GM19463 (cell line): ENCODE results near the gene TROAP.
A peak's percentile ranks its signal among the peaks of the same experiment; 100 is the strongest.

Experiments used
- ATAC-seq: cut with Tn5 transposase; IDR thresholded peaks from one replicate; pipeline ENCODE4 v1.9.1; 2021; ENCODE audit warnings: mild to moderate bottlenecking, moderate library complexity; ENCODE audit not compliant: unreplicated experiment

The TROAP gene

GRCh38 chr12:49342066-49342913, 19.2 kb downstream of the TROAP start:
- ATAC-seq = peak; percentile 60

DNA sequence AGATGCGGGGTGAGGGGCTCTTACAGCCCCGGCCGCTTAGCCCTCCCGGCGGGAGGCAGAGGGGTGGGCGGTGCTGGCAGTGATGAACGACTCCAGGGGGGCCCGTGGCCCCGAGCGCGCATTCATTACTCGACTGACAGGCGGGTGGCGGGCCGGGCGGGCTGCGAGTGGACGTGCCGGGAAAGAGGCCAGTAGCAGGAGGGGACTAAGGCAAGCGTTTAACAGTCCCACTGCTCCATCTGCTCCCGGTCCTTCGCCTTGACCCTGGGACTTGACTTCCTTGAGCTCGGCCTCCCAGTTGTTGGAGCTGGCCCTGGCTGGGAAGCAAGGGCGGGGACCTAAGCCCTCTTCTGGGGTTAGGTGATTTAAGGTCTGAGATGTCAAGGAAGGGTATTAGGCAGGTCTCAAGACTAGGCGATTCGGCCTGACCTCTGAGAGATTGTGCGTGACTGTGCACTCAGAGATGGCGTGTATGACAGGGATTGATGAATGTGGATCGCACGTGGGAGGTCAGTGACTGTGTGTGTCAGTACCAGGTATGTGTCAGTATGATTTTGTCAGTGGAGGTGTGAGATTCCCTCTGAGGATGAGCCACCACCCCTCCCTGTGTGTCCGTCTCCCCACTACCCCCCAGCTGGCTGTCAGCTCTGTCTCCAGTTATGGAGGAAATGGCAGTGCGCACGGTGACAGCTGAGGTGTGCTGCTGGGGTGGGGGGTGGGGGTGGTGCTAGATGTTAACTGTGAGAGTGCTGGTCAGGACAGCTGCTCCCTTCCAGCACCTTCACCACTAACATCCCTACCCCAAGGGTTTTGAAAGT, 20.1 kb downstream of the TROAP start:
- ATAC-seq = no peak

DNA sequence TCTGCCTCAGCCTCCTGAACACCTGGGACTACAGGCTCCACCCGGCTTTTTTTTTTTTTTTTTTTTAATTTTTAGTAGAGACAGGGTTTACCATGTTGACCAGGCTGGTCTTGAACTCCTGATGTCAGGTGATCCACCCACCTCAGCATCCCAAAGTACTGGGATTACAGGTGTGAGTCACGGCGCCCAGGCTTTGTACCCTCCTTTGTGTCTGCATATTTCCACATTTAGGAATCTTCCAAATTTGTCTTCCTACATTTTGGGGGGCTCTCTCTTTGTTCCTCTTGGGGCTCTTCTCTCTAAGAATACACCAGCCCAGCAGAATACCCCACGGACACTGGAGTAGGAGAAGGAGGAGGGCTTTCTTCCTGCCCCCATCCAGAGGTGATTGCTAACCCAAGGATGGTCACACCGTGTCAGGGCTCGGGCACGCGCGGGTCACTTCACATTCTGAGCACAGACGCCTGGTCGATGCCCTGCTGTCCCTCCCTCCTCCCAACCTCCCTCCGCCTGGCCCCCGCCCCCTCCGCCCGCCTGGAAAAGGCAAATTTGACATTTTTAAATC, 21.5 kb downstream of the TROAP start:
- no peak for ATAC-seq

DNA sequence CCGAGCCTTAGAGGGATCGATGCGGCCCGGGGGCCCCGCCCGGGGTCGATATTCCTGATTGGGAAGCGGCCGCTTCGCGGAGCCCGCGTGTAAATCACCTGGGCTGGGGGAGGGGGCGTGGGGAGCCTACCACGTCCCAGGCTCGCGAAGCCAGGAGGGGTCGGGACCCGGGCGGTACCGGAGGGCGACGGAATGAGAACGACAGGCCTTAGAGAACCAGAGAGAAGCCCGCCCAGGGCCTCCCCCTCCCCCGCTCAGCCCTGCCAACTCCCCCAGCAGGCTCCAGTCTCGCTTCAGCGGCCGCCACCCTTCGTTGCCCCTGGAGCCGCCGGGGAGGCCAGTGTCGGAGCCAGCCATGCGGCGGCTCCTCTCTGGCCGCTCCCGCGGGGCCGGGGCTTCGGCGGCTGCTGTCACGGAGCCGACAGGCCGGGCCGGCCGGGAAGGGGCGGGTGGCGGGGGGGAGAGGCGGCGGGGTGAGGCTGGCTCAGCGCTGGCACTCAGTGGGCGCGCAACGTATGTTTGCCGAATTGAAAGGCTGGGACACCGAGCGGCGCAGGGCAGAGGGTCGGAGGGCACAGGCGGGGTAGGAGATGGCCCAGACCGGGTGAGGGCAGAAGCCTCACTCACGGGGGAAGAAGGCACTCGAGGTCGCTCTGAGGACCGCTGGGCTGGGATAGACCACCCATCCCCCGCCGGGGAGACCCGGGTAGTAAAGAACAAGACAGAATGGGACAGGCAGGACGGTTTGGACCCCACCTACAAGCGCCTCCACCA, 22.2 kb downstream of the TROAP start:
- ATAC-seq = no peak

GRCh38 chr12:49345825-49346658, 23.0 kb downstream of the TROAP start:
- ATAC-seq = no peak

- ATAC-seq = no peak
Measured at GRCh38 chr12:49346659-49347310, 23.7 kb downstream of the TROAP start, which contains the start of gene DNAJC22. Gene DNAJC22, plus strand, starts transcription at chr12:49346888. Its CDS starts 1,985 bp downstream, at chr12:49348873.

DNA sequence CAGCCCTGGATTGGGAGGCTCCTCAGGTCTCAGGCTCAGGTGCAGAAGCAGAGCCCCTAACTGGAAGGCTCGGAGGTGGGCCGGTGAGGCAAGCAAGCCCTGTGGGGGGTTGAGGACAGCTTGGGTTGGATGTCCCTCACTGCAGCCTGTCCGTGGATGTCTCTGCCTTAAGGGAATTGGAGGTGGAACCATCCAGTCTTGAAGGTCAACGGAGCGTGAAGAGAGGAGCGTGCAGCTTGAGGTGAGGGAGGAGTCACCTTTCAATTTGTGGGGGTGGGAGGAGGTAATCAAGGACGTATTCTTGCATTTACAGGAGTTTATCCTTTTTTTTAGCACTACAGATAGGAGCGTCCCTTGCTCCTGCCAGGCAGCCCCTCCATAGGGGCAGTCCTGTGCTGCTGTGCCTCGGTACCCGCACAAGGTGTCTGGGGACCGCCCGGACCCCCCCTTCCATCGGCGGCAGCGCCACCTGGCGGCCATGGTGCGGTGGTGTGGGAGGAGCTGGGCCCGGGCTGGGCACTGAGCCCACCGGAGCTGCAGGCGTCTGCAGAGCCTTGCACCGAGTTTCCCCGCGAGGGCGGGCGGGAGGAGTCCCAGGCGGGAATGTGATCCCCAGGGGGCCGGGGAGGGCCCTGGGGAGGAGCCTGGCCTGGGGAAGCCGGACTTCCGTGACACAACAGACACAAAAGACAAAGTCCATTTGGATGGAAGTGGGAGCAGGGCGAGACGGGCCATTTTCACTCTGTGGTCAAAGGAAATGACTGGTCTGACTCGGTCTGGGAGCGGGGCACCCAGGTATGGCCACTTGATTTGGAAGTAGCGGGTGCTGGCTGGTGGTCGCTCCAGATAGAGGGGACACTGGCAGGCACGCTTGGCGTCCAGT, 24.5 kb downstream of the TROAP start:
- ATAC-seq = peak; percentile 63

GRCh38 chr12:49348781-49349180, 25.7 kb downstream of the TROAP start:
- no peak for ATAC-seq

DNA sequence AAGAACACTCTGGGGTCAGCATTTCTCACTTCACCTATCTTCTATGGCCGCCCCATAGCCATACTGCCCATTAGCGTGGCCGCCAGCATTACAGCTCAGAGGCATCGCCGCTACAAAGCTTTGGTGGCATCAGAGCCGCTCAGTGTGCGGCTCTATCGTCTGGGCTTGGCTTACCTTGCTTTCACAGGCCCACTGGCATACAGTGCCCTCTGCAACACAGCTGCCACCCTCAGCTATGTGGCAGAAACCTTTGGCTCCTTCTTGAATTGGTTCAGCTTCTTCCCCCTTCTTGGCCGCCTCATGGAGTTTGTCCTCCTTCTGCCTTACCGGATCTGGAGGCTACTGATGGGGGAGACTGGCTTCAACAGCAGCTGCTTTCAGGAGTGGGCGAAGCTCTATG, 26.2 kb downstream of the TROAP start:
- ATAC-seq = no peak

GRCh38 chr12:49352351-49352750, 29.3 kb downstream of the TROAP start:
- no peak for ATAC-seq

DNA sequence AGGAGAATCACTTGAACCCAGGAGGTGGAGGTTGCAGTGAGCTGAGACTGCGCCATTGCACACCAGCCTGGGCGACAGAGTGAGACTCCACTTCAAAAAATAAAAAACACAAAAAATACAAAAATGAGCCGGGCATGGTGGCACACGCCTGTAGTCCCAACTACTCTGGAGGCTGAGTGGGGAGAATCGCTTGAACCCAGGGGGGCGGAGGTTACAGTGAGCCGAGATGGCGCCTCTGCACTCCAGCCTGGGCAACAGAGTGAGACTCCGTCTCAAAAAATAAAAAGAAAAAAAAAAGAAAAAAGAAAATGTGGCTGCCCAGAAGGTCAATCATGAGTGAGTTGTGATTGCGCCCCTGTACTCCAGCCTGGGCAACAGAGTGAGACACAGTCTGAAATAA, 32.9 kb downstream of the TROAP start:
- ATAC-seq = no peak

DNA sequence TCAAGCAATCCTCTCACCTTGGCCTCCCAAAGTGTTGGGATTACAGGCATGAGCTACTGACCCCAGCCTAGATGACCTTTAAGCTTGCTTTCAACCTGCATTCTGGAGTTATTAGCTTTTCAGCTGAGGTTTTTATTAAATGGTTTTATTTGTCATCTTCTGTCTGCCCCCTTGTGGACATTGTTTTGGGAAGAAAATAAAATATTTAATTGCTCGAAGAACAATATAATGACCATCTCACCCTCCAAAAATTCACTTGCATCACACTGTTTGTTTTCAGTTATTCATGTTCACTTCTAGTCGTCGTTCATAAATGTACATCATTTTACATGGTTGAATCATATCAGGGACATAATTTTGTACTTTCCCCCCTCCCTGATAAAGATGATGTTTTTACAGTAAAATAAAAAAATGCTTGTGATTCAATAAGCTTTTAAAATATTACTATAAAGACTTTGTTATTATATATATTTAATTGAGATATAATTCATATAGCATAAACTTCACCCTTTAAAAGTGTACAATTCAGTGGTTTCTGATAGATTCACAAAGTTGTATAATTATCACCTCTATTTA, 34.1 kb downstream of the TROAP start:
- ATAC-seq = no peak

DNA sequence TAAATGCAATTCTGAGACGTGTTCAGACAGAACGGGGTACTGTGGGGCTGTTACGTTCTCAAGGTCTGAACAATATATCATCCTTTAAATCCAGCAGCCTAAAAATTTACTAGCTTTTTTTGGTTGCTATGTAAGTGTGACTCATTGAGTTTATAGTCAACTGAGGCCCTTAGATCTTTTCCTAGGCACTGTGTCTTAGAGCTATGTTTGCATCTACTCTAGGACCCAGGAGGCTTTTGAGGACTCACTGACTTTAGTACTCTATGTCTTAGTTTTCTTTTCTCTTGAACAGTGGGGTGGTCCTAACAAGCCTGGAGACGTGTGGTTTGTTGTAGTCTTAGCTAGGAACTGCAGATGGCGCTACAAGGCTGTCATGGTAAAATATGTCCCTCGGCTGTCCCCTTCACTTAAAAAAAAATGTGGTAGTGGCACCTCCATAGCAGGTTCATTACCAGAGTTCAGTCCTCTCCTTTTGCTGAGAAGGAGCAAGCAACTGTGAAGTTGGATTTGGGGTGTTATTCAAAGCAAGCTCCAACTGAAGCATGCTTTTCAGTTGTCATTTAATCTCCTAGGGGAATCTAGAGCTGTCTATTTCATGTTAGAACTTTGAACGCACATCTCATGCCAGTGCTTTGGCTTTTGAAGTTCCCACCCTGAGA, 35.6 kb downstream of the TROAP start:
- ATAC-seq = no peak

DNA sequence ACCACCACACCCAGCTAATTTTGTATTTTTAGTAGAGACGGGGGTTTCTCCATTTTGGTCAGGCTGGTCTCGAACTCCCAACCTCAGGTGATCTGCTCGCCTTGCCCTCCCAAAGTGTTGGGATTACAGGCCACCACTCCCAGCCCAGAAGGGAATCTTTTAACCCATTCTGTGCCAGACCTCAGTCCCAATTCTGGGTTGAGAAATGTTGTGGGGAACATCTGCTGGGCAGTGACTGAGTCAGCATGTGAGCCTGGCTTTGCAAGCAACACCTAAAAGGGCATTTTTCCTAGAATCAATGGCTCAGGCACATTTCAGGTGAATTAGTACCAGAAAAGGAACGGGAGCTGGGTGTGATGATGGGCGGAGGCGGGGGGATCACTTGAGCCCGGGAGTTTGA, 36.6 kb downstream of the TROAP start:
- no peak for ATAC-seq

DNA sequence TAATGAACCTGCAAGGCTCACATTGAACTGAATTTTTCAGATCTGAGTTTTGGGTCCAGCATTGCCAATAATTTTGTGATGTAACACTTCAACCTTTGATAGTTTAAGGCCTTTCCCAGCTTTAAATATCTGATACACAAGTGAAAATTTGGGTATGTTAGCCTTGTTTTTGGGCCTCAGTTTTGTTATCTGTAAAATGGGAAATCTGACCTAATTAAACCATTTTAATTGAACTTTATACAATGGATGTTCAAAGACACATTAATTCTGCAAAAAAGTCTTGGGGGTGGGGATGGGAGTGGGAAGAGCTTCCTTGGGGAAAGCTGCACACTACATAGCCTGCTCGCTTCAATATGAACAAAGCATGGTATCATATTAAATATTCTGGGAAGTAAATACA, 39.0 kb downstream of the TROAP start:
- ATAC-seq = no peak

DNA sequence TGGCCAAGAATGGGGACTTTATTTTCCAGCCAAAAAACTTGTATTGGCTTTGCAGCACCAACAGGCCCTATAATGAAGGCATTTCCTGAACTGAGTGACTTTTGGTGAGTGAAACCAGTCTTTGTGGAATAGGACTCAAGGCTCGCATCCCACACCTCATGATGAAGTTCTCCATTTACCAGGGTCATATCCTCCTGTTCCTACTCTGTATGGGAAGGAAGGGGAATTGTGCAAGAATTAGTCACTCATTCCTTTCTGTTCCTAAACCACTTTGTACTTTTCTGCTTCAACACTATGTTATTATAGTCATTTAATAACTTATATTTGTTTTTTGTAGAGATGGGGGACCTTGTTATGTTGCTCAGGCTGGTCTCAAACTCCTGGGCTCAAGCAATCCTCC, 41.9 kb downstream of the TROAP start:
- no peak for ATAC-seq

DNA sequence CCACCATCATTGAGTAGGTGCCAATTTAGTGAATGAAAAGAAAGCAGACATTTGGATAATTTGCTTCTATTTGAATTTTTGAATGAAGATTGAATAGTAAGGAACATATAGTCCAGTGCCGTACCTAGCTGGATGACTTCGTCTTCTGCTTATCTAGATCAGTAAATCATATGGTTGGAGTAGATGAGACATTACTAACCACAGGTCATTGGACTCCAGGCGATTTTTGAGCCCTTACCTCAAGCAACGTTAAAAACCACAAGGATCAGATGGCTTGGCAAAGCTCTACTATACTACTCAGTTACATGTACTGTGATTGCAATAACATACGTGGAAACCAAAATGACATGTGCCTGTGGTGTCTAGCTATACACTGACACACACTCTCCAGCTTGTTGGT, 42.5 kb downstream of the TROAP start:
- ATAC-seq = no peak
